BE2C (cell line): ENCODE measurements around the gene SENP1.

Experiments used
- DNase-seq: peaks from one replicate; pipeline ENCODE4 v3.0.0-alpha.2; 2020
- H3K27me3 ChIP-seq: fragments of 250-450 bp; sonication (Bioruptor Pico); 2 replicates; pipeline ENCODE4 v1.5.1; 2020; ENCODE audit warnings: mild to moderate bottlenecking
- H3K36me3 ChIP-seq: fragments of 250-450 bp; sonication (Bioruptor Pico); 2 replicates; pipeline ENCODE4 v1.5.1; 2020; ENCODE audit warnings: mild to moderate bottlenecking
- H3K4me1 ChIP-seq: fragments of 250-450 bp; sonication (Bioruptor Pico); 2 replicates; pipeline ENCODE4 v1.5.1; 2020
- H3K4me3 ChIP-seq: 2 replicates; pipeline ENCODE4 v1.5.1; 2011; ENCODE audit warnings: low read depth, low read length
- H3K9me3 ChIP-seq: fragments of 250-450 bp; sonication (Bioruptor Pico); 2 replicates; pipeline ENCODE4 v1.5.1; 2020
- TF ChIP-seq, protein P1 (sequence below): IDR thresholded peaks from 2 replicates; pipeline ENCODE4 v1.5.1; 2012; ENCODE audit warnings: mild to moderate bottlenecking, low read depth, low read length

Gene SENP1

DNA sequence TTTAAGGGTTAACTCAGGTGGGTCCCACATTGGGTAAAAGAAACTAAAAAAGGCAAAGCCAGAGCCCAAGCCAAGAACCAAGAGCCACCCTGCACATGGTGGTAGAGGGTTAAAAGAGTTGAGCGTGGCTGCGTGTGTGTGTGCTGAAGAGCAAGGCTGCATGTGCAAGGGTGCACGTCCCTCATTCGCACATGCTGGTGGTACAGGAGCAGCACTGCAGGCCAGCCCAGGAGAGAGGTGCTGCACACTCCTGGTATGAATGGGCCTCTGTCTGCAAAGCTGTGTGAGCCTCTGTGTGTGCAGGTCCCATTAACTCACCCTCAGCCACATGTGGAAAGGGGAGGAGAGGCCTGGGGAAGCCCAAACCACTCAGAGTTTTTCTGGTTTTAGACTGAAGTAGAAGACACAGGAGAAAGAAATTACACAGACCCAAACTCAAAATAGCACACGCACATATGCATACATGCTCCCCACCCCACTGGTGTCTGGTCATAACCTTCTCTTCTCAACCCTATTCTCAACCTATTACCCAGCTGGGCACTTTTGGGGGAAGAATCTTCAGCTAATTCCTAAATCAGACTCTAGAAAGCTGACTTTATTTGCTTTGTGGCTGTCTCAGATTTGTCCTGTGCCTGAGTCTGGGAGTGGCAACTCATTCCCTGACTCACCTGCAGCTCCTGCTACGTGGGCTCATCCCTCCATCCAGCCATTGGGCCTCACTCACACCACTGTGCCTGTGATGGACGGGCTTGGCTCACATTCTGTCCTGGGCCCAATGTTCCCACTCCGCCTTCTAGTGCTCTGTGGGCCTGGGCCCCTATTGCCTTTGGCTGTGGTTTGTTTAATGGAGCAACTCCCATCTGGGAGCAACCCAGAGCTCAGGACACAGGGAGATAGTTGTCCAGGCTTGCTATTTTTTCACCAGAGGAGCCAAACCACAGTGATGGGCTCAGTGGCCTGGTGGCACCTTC is 70.8 kb downstream of the SENP1 start:
- no peak overlapping the region for H3K4me3 ChIP-seq
- H3K4me1 ChIP-seq = no peaks in the 10 kb centered on the region
- H3K36me3 ChIP-seq = no peaks in the 10 kb centered on the region
- no peak for DNase-seq
- H3K9me3 ChIP-seq = no peaks in the 10 kb centered on the region; the same call in 1 of the 2 replicates
- TF ChIP-seq, protein P1, sequence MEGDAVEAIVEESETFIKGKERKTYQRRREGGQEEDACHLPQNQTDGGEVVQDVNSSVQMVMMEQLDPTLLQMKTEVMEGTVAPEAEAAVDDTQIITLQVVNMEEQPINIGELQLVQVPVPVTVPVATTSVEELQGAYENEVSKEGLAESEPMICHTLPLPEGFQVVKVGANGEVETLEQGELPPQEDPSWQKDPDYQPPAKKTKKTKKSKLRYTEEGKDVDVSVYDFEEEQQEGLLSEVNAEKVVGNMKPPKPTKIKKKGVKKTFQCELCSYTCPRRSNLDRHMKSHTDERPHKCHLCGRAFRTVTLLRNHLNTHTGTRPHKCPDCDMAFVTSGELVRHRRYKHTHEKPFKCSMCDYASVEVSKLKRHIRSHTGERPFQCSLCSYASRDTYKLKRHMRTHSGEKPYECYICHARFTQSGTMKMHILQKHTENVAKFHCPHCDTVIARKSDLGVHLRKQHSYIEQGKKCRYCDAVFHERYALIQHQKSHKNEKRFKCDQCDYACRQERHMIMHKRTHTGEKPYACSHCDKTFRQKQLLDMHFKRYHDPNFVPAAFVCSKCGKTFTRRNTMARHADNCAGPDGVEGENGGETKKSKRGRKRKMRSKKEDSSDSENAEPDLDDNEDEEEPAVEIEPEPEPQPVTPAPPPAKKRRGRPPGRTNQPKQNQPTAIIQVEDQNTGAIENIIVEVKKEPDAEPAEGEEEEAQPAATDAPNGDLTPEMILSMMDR = no peak
- H3K27me3 ChIP-seq = no peaks in the 10 kb centered on the region

DNA sequence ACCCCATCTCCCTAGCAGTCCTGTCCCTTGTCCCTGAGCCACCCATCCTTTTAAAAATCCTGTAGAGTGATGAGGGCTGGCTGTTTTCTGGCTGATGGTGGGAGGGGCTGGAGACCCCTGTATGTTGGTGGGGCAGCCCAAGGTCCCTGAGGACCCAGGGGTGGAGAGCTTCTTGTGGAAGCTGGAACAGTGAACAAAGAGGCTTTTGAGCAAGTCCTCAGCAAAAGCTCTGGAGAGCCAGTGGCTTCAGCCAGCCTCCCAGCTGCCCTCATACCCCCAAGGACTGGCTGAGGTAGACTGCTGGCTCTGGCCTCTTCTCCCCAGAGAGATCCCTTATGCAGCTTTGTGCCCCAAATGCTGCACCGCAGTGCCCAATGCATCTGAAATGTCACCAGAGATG is 72.4 kb downstream of the SENP1 start:
- Histone ChIP-seq H3K4me1 (no peaks in the 10 kb centered on the region), H3K36me3 (no peaks in the 10 kb centered on the region), H3K9me3 (no peaks in the 10 kb centered on the region; the same call in 1 of the 2 replicates), H3K4me3 (no peak overlapping the region), H3K27me3 (no peaks in the 10 kb centered on the region)
- TF ChIP-seq, protein P1 = no peak
- no peak for DNase-seq

- TF ChIP-seq, protein P1 = no peak
- no peaks in the 10 kb centered on the region for H3K4me1 ChIP-seq
- H3K27me3 ChIP-seq = no peaks in the 10 kb centered on the region
- no peak overlapping the region for H3K4me3 ChIP-seq
- no peaks in the 10 kb centered on the region for H3K36me3 ChIP-seq
- H3K9me3 ChIP-seq = no peaks in the 10 kb centered on the region; the same call in 1 of the 2 replicates
- DNase-seq = no peak
Observed at GRCh38 chr12:48032597-48032996, 73.3 kb downstream of the SENP1 start.

GRCh38 chr12:48031135-48031960 is 74.5 kb downstream of the SENP1 start:
- H3K4me3 ChIP-seq = no peak overlapping the region
- H3K27me3 ChIP-seq = no peaks in the 10 kb centered on the region
- DNase-seq = no peak
- H3K36me3 ChIP-seq = no peaks in the 10 kb centered on the region
- H3K4me1 ChIP-seq = no peaks in the 10 kb centered on the region
- H3K9me3 ChIP-seq = no peaks in the 10 kb centered on the region; the same call in 1 of the 2 replicates
- TF ChIP-seq, protein P1 = no peak

DNA sequence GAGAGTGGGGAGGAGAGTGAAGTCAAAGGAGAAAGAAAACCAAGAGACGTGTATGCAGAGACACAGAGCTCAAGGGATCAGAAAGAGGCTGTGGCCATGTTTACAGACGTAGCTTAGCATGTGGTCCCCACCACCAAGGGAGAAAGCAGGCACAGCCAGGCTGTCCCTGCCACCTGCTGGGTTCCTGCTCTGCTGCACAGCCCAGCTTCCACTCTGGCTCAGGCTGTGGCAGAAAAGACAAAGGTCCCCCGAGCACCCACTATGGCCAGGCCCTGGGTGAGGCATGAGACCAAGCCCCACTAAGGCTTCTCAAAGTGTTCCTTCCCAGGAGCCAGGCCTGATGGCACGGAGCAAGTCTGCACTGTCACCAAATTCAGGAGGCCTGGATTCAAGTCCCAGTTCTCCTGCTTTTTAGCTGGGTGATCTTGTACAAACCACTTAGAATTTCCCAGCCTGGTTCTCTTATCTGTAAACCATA is 75.7 kb downstream of the SENP1 start:
- Histone ChIP-seq H3K4me3 (no peak overlapping the region), H3K9me3 (no peaks in the 10 kb centered on the region; the same call in 1 of the 2 replicates), H3K36me3 (no peaks in the 10 kb centered on the region), H3K27me3 (no peaks in the 10 kb centered on the region), H3K4me1 (no peaks in the 10 kb centered on the region)
- TF ChIP-seq, protein P1 = no peak
- DNase-seq = no peak
